HG02571 (cell line): ENCODE results near the gene MED22.
"Not testable (repeated sequence)": the region's sequence is repeated elsewhere in the genome, so short reads cannot be mapped to it uniquely, and the experiment has no call there.

Experiments used
- ATAC-seq: cut with Tn5 transposase; IDR thresholded peaks from one replicate; pipeline ENCODE4 v1.9.1; 2021; ENCODE audit warnings: mild to moderate bottlenecking, moderate library complexity; ENCODE audit not compliant: unreplicated experiment

MED22 gene

DNA sequence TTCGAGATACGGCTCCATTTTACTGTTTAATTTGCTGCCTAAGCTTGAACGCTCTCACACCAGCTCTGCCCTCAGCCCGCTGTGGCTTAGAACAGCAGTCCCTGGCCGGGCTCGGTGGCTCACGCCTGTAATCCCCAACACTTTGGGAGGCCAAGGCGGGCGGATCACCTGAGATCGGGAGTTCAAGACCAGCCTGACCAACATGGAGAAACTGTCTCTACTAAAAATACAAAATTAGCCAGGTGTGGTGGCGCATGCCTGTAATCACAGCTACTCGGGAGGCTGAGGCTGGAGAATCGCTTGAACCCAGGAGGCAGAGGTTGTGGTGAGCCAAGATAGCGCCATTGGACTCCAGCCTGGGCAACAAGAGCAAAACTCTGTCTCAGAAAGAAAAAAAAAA lies 29.3 kb upstream of the MED22 start:
- not testable (repeated sequence) for ATAC-seq

DNA sequence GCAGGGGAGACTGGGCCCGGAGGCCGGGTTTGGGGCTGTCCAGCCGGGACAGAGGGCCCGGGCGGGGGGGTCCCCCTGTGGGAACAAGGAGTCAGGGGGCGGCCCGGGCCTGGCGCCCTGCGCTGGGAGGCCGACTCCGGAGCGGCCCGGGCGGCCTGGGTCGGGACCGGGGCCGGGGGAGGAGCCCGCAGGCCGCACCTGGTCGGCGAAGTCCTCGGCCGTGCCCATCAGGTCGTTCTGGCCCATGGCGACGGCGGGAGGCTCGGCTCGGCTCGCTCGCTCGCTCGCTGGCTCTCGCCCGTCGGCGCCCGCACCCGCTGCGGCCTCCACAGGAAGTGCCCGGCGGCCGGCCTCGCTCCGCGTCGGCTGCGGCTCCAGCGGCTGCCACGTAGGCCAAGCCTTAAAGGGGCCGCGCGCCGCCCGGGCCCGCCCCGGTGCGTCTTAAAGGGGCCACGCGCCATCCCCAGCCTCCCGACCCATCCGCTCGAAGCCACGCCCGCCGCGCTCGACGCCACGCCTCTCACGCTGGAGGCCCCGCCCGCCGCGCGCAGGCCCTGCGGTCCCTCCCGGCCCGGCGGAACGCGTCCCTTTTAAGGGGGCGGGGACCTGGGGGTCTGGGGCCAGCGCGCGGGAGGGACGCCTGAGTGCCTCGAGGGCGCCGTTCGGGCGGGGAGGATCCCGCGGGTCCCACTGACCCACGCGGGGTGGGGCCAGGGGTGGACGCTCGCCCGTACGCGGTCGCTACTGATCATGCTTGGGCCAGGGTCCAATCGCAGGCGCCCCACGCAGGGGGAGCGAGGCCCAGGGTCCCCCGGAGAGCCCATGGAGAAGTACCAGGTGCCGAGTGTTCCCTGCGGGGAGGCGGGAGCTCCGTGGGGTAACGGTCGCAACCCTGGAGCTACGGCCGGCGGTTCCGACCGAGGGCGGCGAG lies 28.1 kb upstream of the MED22 start, which contains the start of the genes STKLD1 and SURF4:
TSS of gene STKLD1 (plus strand) at position 643 of the 931 bp plus-strand sequence. CDS start at position 751, 108 bp downstream.
TSS of gene SURF4 (minus strand) at position 337 of the 931 bp plus-strand sequence. CDS start at position 246, 91 bp downstream.
- peak; percentile 83 for ATAC-seq

DNA sequence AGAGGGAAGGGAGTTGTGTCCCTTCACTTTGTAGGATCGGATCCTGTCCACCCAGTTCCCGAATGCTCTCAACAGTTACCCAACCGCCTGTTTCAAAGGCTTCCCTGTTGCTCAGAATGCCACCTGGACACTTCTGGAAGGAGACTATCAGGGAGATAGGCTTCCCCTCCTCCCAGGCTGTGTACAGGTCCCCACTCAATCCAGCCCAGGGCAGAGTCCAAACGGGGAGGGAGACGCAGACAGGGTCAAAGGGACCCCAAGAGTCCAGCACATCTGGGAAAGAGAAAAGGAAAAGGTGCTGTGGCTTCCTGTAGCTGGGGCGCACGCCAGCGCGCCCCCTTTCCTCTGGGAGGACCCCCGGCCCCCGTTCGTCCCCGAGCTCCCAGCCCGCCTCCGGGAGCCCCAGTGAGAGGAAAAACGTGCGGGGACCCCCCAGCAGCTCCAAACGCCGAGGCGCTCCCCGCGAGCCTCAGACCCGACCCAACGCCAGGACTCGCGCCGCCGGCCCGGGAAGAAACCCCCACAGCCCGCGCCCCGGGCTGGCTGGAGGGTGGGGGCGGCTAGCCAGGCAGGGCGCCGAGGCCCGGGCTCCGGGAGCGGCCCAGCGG lies 27.3 kb upstream of the MED22 start:
- peak; percentile 12 for ATAC-seq

DNA sequence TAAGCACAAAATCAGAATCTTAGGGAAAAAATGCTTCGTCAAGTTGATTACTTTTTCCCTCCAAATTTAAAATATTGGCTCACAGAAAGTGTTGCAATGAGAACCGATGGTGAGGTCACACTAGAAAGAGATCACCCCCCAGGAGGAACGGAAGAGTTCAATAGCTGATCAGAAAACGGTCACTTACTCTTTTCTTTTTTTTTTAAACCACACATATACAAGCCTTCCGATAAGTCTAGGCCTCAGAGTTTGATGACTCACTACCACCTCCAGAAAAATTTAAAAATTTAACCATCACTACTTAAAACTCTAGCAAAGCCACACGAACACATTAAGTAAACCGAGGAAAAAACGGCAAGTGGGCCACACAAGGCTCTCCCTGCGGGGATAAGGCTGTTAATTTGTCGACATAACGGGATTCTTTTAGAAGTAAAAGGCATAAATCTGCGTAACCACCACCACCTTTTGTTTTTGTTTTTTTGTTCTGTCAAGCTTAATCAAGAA lies 26.7 kb upstream of the MED22 start:
- ATAC-seq, result no peak

DNA sequence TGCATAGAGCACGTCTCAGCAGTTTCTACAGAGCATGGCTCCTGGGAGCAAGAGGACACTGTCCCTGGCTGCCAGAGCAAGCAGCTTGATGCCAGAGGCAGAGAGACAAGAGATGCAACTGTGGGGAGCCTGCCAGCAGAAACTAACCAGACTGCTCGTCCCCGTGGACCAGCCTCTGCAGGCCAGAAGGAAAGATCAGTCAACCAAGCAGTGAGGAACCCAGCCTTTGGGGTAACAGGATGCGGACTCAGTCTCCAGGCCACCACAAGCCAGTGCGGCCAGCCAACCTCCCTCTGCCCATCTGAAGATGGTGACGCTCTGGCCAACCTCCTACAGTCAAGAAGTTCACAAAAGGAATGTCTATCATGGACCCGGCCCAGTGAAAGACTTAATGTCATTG lies 24.2 kb upstream of the MED22 start:
- ATAC-seq, result no peak

DNA sequence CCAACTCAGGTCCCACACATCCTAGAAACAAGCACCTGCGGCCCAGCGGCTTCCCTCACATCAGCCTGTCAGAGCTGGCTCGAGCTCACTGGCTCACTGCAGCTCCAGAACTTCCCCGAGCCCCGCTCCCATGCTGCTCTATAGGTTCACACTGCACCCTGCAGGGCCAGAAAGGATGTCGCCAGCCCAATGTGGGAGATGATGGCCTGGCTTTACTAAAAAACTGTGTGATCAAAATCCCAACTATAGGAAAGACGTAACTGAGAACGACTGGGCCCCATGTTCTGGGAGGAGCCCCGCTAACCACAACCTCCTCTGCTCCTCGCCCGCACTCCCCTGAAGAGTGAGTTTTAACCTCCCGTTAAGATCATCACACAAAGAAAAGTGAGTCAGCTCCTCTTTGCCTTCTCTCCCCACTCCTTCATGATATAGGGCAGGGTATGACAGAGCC lies 23.4 kb upstream of the MED22 start:
- no peak for ATAC-seq

DNA sequence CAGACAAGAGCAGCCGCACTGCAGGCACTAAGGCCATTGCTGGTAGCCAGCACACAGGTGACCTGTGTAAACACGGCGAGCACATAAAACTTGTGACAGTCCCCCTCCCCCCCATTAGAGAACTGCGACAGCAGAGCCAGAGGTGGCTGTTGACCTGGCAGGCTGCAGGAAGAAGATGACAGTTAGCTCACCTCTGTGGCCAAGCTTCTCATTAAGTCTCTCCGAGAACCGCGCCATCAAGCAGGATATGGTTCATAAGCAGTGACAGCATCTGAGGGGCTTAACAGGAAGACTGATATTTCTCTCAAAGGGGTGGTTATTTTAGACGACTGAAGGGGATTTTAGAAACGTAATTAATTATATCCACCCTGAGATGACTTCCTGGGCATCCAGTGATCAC lies 22.8 kb upstream of the MED22 start:
- no peak for ATAC-seq

DNA sequence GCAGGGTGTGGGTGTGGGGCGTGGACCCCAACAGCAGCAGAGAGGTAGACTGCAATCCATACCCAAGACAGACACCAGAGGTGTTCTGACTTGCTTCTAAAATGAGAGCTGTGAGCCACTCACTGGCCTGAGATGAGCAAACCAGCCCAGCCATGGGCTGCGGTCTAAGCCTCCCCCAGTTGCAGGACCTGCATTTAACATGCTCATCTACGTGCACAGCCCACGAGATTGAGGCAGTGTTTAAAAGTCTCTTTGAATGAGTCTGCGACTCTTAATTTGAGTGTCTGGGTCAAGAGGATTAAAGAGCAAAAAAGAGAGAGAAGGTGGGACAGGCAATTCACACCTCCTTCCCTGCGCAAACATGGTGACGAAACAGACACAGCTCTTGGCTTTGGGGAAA lies 22.0 kb upstream of the MED22 start:
- no peak for ATAC-seq

DNA sequence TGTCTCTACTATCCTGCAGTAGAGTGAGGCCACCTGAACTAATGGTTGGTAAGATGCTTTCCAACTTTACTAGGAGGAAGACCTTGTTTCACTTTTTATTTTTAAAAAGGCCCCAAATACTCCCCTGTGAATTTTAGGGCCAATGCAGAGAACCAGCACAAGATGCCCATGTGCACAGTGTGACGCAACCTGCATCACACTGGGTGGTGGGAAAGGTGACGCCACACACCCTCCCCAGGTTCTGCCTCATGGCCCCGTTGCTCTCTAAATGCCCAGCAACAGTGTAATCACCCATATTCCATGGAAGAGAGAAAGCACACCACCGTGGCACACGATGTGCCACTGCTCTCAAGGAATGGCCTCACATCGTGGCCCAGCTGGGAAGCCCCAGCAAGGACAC lies 21.5 kb upstream of the MED22 start:
- ATAC-seq, result no peak

DNA sequence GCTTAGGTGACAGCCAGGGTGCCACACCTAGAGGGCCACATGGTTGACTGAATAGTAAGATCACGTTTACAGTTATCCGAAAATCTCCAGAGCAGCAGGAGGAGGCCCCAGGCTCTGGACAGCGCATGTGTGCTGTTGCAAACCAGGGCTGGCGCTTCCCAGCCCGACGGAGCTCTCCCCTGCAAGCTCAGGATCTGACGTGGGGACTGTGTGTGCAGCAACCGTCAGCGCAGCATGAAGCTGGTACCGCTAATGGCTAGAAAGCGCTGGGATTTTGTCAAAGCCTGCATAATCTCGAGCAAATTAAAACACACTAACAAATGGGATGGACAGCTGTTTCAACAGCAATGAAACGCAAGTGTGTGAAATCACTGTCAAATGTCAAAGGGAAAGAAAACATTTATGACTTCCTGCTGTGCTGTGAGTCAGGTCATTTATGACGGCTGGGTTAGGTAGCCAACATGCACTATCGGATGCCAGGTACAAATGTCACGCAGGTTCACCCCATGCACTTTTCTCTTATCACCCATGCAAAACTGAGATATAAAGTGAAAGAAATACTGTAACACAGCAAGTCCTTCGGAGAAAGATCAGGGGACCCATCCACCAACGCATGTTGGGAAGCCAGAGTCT lies 20.4 kb upstream of the MED22 start:
- ATAC-seq, result no peak

DNA sequence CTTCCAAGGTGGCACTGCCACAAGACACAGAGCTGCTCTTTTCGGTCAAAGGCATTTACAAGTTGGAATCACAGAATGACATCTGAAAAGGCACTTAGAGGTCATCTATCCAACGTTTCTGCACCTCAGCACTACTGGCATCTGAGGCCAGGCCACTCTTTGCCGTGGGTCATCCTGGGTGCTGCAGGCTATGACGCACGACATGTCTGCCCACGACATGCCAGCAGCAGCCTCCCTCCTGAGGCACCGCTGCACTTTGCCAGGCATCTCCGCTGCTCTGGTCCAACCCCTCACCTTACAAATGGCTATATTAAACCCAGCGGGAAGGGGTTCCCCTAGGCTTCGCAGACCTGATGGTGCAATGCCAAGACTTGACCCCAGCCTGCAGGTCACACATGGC lies 19.8 kb upstream of the MED22 start:
- ATAC-seq, result no peak

DNA sequence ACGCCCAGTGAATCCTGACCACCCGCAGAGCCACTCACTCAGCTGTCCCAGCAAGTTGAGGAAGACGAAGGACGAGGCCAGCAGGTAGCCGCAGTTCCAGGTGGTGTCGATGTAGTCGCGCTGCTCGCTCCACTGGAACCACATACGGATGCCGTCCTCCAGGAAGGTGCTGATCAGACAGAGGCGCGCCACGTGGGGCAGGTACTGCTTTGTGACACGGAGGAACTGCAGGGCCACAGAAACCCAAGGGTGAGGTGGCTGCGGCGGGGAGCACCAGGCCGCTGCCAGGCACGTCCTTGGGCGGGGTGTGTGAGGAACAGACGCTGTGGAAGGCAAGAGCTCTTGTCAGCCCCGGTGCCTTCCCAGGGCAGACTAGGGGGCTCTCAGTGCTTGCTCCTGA lies 19.3 kb upstream of the MED22 start:
- no peak for ATAC-seq

DNA sequence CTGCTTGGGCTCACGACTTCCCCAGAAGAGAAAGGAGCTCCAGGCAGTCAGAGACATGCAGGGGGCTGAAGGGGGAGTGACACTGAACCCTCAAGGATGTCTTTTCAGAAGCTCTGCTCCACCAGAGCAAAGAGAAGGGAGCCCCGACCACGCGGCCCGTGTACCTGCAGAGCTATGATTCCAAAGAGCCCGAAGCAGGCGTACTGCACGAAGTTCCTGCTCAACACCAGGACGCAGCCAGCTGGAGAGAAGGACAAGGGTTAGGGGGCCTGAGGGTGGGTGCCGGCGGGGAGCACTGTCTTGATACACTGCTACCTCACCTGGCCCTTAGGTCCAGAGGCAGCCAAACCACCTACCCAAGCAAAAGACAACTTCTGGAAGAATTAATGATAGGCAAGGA lies 18.5 kb upstream of the MED22 start:
- no peak for ATAC-seq

DNA sequence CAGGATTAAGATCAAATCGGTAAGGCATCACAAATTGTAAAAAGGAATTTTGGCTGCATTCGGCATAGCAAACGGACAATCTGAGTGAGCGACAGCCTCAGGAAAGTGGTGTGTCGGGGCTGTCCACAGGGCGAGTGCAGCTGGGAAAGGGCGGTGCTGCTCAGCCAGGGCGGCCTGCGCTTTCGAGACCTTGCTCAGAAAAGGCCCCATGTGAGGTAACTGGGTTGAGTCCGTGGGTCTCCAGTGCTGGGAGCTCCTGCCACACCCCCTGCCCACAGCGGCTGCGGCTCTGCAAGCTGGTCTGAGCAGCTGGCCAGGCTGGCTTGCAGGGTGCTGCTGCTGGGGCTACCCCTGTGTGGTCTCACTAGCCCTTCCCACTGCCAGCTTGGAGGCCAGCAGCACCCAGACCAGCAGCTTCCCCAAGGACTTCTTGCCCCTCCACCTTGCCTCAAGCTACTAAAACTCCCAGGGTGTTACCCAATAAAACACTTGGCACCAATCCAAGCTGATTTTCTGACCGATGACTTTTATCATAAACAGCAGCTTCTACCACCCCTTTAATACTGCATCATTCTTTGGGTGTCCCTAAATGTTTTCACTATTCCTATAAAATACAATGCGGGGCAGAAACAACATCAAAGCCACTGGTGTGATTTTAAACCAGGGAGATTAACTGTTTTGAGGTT lies 14.6 kb upstream of the MED22 start:
- ATAC-seq, result no peak

DNA sequence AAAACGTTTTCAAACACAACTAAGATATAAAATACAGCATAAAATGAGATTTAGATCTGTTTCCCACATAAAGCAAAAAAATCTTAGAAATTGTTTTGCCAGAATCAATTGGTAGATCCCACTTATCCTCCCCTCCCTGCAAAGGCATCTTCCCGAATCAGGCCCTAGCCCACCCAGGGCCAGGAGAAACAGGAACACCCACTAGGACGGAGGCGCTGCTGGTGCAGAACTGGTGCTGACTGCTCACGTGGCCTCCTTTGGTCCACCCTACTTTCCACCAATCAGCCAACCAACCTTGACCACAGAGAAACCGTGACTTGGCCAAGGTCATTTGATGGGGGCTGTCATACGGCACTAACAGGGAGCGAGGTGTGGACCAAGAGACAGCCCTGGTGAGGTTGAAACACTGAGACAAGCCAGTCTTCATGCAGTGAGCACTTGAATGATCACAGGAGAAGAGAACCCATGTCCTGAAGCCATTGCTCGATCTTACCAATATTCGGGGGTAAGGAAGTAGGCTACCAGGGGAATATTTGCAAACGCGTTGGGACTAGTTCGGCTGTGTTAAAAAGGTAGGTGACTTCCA lies 13.7 kb upstream of the MED22 start:
- no peak for ATAC-seq

DNA sequence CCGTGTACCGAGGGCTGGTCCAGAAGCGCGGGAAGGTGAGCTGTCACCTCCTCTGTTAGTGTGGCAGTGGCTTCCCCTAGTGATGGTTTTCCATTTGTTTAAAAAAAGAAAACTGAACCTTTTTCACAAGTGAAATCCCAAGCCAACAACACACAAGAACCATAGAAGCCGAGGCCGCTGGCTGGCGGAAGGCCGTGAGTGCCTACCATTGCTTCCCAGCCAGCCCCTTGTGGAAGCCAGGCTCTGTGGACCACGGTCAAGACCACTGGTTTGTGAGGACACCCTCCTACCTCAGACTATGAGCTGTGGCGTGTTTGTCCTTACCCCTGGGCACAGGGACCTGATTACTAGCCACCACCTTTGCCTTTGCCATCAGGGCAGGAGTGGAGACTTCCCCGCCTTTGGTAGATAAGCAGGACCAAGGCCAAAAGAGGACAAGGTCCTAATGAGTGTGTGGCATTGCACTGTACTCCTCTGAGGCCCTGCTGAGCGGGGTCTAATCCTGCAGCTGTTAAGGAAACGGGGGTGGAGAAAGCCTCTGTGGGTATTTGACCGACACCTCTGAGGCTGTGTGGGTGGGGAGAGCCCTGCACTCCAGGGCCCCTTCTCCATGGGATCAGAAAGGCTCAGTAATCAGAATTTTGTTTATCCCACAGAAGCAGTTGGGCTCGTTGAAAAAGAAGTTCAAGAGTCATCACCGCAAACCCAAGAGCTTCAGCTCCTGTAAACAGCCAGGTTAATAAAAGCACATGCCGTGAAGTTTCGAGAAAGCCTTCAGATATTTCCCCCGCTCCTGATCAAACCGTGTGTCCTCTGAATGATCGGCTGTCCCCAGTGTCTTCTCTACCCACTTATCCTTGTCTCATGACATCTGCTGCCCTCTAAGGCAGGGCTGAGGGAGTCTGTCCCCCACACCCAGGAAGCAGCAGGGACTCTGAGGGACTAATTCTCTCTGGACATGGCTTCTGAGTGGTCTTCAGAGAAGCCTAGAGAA lies 12.8 kb upstream of the MED22 start:
- ATAC-seq, result no peak

DNA sequence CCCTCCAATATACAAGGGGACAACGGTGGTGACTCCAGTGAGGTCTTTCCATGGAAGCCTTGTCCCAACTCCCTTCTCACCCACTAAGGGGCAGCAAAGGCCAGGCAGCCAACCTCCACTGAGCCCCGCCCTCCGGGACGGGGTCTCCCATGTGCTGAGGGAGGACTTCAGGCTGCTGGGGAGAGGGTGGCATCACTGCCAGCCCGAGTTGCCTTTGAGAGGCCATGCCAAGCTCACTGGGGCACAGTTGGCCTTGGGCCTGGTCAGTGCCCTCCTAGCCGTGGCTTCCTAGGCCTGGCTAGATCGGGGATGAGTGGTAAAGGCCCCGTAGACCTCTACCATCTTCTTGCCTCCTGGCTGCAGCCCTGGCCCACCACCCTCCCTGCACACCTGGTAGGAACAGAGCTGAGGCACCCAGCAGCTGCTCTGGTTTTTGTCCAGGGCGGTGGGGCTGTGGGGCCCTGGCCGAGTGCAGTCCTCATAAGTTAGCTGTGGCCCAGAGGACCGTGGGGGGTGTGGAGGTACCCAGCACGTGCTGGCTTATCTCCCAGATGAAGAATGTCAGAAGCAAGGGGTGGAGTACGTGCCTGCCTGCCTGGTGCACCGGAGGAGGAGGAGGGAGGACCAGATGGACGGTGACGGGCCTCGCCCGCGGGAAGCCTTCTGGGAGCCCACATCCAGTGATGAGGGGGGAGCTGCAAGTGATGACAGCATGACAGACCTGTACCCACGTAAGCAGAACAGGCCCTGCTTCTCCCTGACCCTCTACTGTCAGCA lies 11.7 kb upstream of the MED22 start:
- no peak for ATAC-seq

DNA sequence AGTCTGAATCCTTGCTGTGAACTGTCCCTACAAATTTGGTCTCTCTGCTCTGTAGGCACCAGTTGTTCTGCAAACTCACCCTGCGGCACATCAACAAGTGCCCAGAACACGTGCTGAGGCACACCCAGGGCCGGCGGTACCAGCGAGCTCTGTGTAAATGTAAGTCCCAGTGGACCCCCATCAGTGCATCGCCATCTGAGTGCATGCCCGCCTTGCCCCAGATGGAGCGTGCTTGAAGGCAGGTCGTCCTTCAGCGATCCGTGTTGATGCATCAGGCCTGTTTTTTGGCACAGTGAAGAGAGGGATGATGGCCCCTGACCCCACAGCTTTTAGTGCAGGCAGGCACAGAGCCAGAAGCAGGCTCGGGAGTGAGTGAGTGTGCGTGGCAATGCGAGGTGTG lies 9.7 kb upstream of the MED22 start:
- no peak for ATAC-seq
